Nephron progenitor cell (in vitro differentiated cells): ENCODE data around the gene NBEAL2.

Source experiments
- DNase-seq: peaks from one replicate; pipeline ENCODE4 v3.0.0; 2021
- H3K27ac Mint-ChIP-seq: 2 replicates; pipeline ENCODE4 v1.8.0; 2021; ENCODE audit warnings: mild to moderate bottlenecking, moderate library complexity, mixed read lengths
- H3K27me3 Mint-ChIP-seq: 2 replicates; pipeline ENCODE4 v1.8.0; 2021; ENCODE audit warnings: mild to moderate bottlenecking, low read depth, mixed read lengths; ENCODE audit not compliant: poor library complexity
- H3K36me3 Mint-ChIP-seq: 2 replicates; pipeline ENCODE4 v1.8.0; 2021; ENCODE audit warnings: low read depth, mixed read lengths
- H3K4me1 Mint-ChIP-seq: 2 replicates; pipeline ENCODE4 v1.8.0; 2021; ENCODE audit warnings: mixed read lengths
- H3K4me3 Mint-ChIP-seq: 2 replicates; pipeline ENCODE4 v1.8.0; 2021; ENCODE audit warnings: mild to moderate bottlenecking, moderate library complexity, mixed read lengths
- H3K9me3 Mint-ChIP-seq: 2 replicates; pipeline ENCODE4 v1.8.0; 2021; ENCODE audit warnings: mild to moderate bottlenecking, moderate library complexity, mixed read lengths
- TF ChIP-seq, protein P1 (sequence below): fragments of 200-600 bp; sonication (generic); IDR thresholded peaks from 2 replicates; pipeline ENCODE4 v1.5.0; 2021; ENCODE audit warnings: antibody characterized with exemption

Gene NBEAL2

DNA sequence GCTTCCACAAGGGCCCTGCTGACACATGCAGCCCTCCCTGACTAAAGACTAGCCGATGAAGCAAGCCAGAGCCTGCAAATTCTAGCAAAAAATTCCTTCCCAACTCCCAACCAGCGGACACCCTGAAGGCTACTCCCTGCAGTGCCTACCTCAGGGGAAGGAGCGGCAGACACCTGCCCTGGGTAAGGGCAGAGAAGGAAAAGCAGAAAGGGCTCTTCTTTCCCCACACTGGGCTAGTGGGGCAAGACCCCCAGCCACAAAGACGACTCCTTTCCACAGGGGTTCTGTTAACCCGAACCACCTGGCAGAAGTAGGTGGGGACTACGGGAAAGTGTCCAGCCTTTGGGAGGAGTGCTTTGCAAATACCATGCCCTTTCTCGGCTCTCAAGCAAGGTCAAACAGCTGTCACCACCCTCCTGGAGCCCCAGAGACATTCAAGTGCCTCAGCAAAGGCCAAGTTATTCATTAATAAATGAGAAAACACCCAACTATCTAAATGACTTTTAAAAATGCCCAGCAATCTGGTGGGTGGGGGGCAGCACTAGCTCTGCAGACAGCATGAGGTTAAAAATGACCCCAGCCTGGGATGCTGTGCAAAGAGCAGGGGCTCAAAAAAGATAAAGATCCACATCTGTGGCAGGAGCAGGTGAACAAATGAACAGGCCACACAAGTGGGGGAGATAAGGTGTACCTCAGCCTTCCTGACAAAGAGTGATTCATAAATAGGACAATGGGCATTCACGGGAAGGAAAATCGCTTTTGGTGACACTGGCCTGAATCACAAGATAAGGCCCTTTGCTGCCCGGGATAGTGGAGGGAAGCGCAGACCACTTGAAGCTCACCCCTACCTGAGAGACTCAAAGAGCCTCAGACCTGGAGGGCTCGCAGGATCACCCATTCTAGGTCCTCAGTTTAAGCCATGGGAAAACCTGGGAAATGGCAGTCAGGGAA, 36.0 kb upstream of the NBEAL2 start:
- TF ChIP-seq, protein P1, sequence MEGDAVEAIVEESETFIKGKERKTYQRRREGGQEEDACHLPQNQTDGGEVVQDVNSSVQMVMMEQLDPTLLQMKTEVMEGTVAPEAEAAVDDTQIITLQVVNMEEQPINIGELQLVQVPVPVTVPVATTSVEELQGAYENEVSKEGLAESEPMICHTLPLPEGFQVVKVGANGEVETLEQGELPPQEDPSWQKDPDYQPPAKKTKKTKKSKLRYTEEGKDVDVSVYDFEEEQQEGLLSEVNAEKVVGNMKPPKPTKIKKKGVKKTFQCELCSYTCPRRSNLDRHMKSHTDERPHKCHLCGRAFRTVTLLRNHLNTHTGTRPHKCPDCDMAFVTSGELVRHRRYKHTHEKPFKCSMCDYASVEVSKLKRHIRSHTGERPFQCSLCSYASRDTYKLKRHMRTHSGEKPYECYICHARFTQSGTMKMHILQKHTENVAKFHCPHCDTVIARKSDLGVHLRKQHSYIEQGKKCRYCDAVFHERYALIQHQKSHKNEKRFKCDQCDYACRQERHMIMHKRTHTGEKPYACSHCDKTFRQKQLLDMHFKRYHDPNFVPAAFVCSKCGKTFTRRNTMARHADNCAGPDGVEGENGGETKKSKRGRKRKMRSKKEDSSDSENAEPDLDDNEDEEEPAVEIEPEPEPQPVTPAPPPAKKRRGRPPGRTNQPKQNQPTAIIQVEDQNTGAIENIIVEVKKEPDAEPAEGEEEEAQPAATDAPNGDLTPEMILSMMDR = no peak
- Mint-ChIP-seq H3K4me1 (peaks cover 66% of the 10 kb centered on the region), H3K4me3 (no peak overlapping the region), H3K27me3 (no peaks in the 10 kb centered on the region), H3K9me3 (no peaks in the 10 kb centered on the region), H3K27ac (no peak overlapping the region), H3K36me3 (peaks cover 36% of the 10 kb centered on the region)
- no peak for DNase-seq

DNA sequence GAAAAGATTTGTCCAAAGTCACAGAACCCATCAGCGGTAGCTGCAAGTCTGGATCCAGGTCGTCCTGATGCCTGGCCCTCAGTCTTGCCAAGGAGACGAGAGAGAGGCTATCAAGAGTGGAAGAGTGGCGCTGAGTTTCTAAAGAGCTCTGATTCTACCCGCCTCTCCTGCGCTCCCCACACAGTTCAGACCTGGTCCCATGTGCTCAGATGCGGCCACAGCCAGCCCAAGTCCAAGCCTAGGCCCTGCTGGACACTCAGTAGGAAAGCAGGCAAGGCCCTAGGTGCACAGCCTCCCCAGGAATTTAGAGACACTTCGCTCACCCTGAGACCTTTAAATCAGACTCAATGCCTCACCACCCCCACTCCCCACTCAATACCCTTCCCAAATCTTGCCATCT, 35.3 kb upstream of the NBEAL2 start:
- Mint-ChIP-seq H3K27ac (no peak overlapping the region), H3K4me1 (peaks cover 73% of the 10 kb centered on the region), H3K4me3 (no peak overlapping the region), H3K9me3 (no peaks in the 10 kb centered on the region), H3K27me3 (no peaks in the 10 kb centered on the region), H3K36me3 (peaks cover 31% of the 10 kb centered on the region)
- TF ChIP-seq, protein P1 = no peak
- DNase-seq = no peak

DNA sequence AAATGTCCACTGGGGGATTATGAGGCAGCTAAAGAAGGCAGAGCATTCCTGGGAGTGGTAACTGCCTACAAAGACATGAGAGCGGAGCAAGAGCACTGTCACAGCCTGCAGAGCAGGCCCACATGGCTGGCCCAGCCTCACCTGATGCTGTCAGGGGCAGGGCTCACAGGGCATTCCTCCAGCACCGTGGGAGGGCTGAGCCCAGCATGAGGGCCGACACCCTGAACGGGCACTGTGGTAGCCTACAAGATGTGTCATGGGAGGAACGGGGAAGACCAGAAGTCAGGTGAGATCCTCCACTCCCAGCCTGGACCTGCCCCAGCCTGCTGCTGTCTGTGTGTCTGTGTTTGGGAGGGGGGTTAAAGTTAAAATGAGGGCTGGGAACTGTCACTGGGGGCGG, 33.0 kb upstream of the NBEAL2 start:
- peak overlapping the region; percentile 43 for H3K27ac Mint-ChIP-seq
- TF ChIP-seq, protein P1 = no peak
- H3K36me3 Mint-ChIP-seq = peaks cover 22% of the 10 kb centered on the region
- H3K9me3 Mint-ChIP-seq = no peaks in the 10 kb centered on the region
- peaks cover 73% of the 10 kb centered on the region for H3K4me1 Mint-ChIP-seq
- no peak for DNase-seq
- no peaks in the 10 kb centered on the region for H3K27me3 Mint-ChIP-seq
- H3K4me3 Mint-ChIP-seq = no peak overlapping the region

DNA sequence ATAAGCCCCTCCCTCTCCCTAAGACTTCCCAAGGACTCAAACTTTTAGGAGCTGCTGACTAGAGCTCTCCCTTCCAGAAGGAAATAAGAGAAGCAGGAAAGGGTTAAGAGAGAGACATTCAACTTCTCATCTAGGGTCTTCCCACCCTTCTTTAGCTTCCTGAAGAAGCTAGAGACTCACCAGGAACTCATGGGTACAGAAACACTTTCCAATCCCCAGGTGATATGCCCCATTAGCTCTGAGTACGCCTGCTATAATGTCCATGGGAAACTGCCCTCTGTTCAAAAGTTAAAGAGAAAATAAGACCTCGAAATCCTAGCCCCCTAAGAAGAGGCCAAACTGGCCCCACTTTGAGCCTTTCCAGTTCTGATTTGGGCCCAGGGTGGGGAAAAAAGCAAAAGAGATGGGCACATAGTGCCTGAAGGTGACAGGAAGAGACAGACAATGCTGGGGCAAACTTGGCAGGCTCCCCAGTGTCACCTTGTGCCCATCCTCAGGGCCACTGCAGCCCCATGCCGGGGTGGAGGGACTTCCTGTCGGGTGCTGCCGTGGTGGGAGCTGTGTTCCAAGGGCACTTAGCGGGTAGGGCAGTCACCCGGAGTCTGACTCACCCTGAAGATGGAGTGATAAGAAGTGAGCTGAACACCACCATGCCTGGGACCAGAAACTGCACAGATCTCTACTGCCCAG, 32.5 kb upstream of the NBEAL2 start:
- Mint-ChIP-seq H3K4me1 (peaks cover 72% of the 10 kb centered on the region), H3K4me3 (no peak overlapping the region), H3K9me3 (no peaks in the 10 kb centered on the region), H3K36me3 (peaks cover 25% of the 10 kb centered on the region), H3K27me3 (no peaks in the 10 kb centered on the region), H3K27ac (peak overlapping the region; percentile 88)
- DNase-seq = no peak
- TF ChIP-seq, protein P1 = no peak

DNA sequence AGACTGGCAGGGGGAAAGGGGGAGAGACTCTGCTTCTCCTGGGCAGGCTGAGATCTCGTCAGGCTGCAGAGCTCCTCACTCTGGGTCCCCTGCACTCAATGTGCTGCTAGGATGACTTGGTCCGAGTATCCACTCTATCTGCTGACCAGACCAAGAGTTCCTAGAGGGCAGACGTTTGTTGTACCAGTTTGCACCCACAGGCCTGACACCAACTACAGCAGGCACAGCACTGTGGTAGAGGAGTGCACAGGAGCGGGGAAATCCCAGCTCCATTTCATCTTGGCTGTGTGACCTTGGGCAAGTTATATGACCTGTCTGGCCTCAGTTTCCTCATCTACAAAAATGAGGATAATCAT, 31.9 kb upstream of the NBEAL2 start:
- Mint-ChIP-seq H3K9me3 (no peaks in the 10 kb centered on the region), H3K27ac (peak overlapping the region; percentile 88), H3K4me3 (no peak overlapping the region), H3K4me1 (peaks cover 66% of the 10 kb centered on the region), H3K36me3 (peaks cover 27% of the 10 kb centered on the region), H3K27me3 (no peaks in the 10 kb centered on the region)
- TF ChIP-seq, protein P1 = no peak
- no peak for DNase-seq
